Stimulated activated CD8-positive, alpha-beta memory T cell treated with anti-CD3 and anti-CD28 coated beads, Interleukin-2, amount 100 ng/mL, for 1 hour (primary cell): ENCODE measurements around the gene CORO2A.
"Not testable (repeated sequence)": the region's sequence is repeated elsewhere in the genome, so short reads cannot be mapped to it uniquely, and the experiment has no call there.

Experiments used
- DNase-seq, 2 donors: peaks; one replicate each; pipeline ENCODE4 v3.0.0-alpha.2; 2020; ENCODE audit warnings: low read depth in 2 of 2

Gene CORO2A

GRCh38 chr9:98142925-98143481 is 49.4 kb downstream of the CORO2A start:
- DNase-seq, result no peak

GRCh38 chr9:98142182-98142907 is 50.1 kb downstream of the CORO2A start:
- no peak for DNase-seq

DNA sequence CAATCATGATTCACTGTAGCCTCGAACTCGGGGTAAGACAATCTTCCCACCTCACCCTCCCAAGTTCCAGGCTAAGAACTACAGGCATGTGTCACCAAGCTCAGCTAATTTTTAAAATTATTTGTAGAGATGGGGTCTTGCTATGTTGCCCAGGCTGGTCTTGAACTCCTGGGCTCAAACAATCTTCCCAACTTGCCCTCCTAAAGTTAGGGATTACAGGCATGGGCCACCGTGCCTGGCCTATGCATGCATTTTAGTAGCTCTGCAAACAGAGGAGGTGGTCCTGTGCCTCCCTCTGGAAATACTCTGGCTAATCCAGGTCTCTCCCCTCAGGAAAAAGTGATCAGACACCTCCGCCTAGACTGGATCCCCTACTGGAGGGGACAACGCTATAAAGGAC is 51.9 kb downstream of the CORO2A start:
- no peak for DNase-seq

GRCh38 chr9:98136489-98136888 is 55.9 kb downstream of the CORO2A start:
- DNase-seq, result no peak

DNA sequence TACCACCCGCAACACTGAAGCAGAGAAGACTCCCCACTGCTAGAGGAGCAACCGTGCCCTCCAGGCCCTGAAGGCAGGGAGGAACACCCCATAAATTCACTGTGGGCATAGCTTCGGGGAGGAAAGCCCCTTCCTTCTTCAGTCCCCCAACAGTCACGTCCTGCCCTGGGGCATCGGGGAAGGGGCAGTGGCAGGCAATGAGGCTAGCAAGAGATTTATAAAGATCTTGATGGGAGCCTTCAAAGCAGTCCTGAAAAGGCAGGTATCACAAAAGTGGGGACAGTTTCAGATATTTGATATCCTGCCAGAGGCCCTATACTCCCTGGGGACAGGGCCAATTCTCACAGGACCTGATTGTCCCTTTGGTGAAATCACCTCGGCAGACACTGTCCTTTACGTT is 56.5 kb downstream of the CORO2A start:
- DNase-seq, result no peak

DNA sequence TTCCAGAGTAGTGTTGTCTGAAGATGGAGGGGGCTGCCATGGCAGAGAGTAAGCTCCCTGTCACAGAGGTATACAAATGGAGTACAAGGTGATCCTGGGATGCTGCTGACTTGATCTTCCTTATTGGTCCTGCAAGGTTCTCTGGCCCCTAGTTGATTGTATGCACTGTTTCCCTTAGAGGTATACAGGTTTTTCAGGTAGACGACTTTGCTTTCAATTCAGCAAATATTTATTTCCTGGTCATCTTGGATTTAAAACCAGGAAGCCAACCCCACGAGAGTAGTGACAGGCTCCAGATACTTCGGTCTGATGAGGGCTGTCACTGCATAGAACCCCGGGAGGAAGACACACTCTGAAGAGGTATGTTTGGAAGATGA is 56.9 kb downstream of the CORO2A start:
- no peak for DNase-seq

- no peak for DNase-seq
Observed at GRCh38 chr9:98134702-98135557, 57.5 kb downstream of the CORO2A start.

- DNase-seq, result no peak
Observed at GRCh38 chr9:98132806-98133631, 59.4 kb downstream of the CORO2A start.

- no peak for DNase-seq
Observed at GRCh38 chr9:98132158-98132557, 60.3 kb downstream of the CORO2A start.

DNA sequence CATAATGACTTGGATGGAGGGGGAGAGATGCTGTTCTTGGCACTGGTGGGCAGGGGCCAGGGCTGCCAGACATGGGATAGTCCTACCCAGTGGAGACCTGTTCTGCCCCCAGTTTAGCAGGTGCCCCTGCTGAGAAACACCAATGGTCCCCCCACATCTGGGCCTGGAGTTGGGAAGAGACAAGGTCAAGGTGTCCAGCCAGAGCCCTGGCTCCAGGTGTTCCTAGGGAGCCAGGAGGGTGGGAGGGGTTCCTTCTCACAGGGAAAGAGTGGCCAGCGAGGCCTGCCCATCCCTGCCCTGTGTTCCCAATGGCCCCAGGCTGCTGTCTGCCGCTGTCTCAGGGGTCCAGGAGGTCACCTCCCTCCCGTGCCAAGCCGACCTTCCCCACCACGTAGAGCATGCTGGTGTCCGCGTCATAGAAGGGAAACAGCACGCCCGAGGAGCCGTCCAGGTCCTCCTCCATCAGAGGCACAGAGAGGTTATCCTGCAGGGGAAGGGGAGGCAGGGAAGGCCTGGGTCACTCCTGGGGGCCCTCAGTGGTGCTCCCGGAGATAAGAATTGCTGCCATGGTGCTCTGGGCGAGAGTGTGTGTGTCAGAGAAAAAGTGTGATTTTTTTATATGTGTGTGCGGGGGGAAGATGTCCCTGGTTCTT is 61.7 kb downstream of the CORO2A start:
- no peak for DNase-seq

- DNase-seq, result not testable (repeated sequence)
Observed at GRCh38 chr9:98130060-98130459, 62.4 kb downstream of the CORO2A start.

- DNase-seq, result no peak
Observed at GRCh38 chr9:98129451-98129881, 63.0 kb downstream of the CORO2A start.

- DNase-seq, result no peak
Observed at GRCh38 chr9:98128316-98128715, 64.1 kb downstream of the CORO2A start.

- DNase-seq, result no peak
Observed at GRCh38 chr9:98127226-98127625, 65.2 kb downstream of the CORO2A start.

DNA sequence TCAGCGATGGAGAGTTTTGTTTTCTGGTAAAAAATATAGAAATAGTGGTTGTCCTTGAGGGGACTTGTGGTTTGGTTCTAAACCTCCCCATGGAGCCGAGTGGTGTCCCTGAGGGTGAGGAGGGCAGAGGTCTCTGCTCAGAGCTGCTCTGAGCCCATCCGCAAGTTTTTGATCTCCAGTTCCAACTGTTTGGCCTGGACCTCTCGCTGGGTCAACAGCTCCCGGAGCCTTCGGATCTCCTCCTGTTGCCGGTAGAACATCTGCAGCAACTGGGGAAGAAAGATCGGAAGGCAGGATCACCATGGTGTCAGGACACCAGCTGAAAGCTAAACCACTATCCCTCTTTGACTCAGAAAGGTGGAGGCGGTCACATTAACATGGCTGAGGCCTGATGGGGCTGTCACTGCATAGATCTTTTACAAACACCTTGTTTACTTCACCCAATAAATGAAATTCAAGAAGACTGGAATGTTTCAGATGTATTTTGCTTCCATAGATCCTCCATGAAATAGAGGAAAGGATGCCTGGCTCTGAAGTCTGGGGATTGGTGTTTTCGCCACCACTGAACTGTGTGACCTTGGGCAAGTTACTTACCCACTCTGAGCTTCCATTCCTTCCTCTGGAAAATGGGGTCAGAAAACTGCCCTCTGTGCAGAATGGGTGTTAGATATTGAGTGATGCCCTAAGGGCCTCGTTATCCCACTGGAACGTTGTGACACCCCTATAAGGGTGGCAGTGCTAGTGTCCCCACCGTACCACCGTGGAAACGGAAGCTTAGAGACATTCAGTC is 67.6 kb downstream of the CORO2A start:
- no peak for DNase-seq

GRCh38 chr9:98124091-98124490 is 68.3 kb downstream of the CORO2A start:
- DNase-seq, result not testable (repeated sequence)

- no peak for DNase-seq
Observed at GRCh38 chr9:98121058-98121457, 71.4 kb downstream of the CORO2A start.

- DNase-seq, result no peak
Observed at GRCh38 chr9:98120476-98120875, 72.0 kb downstream of the CORO2A start.

DNA sequence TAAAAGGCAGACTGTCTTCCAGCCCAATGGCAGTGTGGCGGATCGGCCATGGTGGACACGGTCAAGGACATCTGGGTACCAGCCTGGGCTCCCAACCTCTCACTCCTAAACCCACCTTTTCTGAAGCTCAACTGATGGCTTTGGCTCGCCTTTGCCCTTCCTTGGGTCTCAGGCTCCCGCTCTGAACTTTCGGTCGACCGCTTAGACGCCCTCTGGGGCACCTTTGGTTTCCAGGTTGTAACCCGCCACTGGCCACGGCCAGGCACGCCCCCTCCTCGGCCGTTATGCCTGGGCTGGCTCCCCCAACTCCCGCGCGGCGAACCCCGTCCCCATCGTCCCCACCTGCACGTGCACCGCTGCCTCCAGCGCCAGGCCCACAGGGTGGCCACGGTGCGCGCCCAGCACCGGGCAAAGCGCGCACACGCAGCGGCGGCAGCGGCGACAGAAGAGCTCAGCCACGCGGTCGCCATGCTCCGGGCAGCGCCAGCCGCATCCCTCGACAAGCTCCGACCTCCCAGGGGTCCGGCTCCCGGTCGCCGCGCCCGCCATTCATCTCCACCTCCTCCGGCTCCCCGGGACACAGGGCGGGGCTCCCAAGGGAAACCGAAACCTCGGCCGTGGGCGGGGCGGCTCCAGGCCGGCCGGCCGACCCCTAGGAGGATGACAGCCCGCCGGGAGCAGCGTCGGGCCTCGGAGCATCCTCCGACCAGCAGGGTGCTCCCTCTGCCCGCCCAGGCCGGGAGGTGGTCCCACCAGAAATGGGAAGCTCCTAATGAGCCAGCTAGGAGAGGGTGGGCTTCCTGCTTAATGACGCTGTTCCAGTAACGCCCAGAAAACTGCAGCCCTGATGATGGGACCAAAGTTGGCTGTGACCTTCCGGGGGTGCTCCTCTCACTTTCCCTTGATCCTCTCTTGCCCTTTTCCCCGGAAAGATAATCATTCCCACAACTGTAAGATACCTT is 73.5 kb downstream of the CORO2A start, which contains the start of gene TRIM14:
TSS of gene TRIM14 (minus strand) at position 583 of the 962 bp plus-strand sequence. CDS start at position 549, 34 bp downstream.
- DNase-seq, result peak in 1 of 2 donors; percentile 31
